Kidney (tissue), 14 donors: ENCODE results near the gene LBH. TPM values are rescaled to one million over a fixed set of nuclear protein-coding genes. Genes with fewer than 3 reads are reported as not detected.

Experiments used
- DNase-seq, 5 donors: peaks; one replicate each; pipeline ENCODE4 v3.0.0-alpha.2; 2013 to 2020
- FAIRE-seq: peaks from 2 replicates; lab custom pipeline; 2012; peaks lifted over from hg19 to GRCh38; lab: Jason Lieb, UNC
- H3K27ac ChIP-seq, 2 donors: one replicate each; pipeline ENCODE4 v1.7.0; 2013; ENCODE audit warnings: low read depth in 2 of 2, low read length in 2 of 2, inconsistent platforms in 1 of 2
- H3K27me3 ChIP-seq: one replicate; pipeline ENCODE4 v1.7.1; 2013; ENCODE audit warnings: low read length, inconsistent platforms; ENCODE audit not compliant: control insufficient read depth, insufficient read depth
- H3K36me3 ChIP-seq, 3 donors: one replicate each; pipeline versions ENCODE4 v1.7.0 to v1.7.1; 2013; ENCODE audit warnings: low read length in 3 of 3, control low read depth in 1 of 3, inconsistent platforms in 1 of 3; ENCODE audit not compliant: insufficient read depth in 3 of 3, control insufficient read depth in 2 of 3
- H3K4me1 ChIP-seq, 3 donors: one replicate each; pipeline versions ENCODE4 v1.7.0 to v1.7.1; 2013; ENCODE audit warnings: low read length in 3 of 3, inconsistent platforms in 1 of 3, low read depth in 1 of 3; ENCODE audit not compliant: control insufficient read depth in 2 of 3, insufficient read depth in 2 of 3
- H3K4me3 ChIP-seq, 3 donors: one replicate each; pipeline versions ENCODE4 v1.7.0 to v1.8.1; 2013; ENCODE audit warnings: low read length in 3 of 3, control low read depth in 1 of 3, inconsistent platforms in 1 of 3
- H3K9ac ChIP-seq, 3 donors: one replicate each; pipeline versions ENCODE4 v1.7.0 to v1.7.1; 2013; ENCODE audit warnings: low read length in 3 of 3, control low read depth in 1 of 3, inconsistent platforms in 1 of 3
- H3K9me3 ChIP-seq, 3 donors: one replicate each; pipeline versions ENCODE4 v1.7.0 to v1.7.1; 2013; ENCODE audit warnings: low read length in 3 of 3, control low read depth in 1 of 3, inconsistent platforms in 1 of 3; ENCODE audit not compliant: control insufficient read depth in 2 of 3, insufficient read depth in 1 of 3
- CTCF ChIP-seq: IDR thresholded peaks from 3 replicates; pipeline ENCODE4 v1.5.1; 2012; ENCODE audit warnings: mild to moderate bottlenecking, moderate library complexity, borderline replicate concordance; ENCODE audit not compliant: insufficient read depth; ENCODE audit errors: extremely low read depth
- intact Hi-C: fragments of 100-400 bp; cut with DNase I; formaldehyde crosslinking; loops from one replicate; pipeline ENCODE4 v1.11.1; 2022
- polyA plus RNA-seq: library from polyadenylated mRNA; stranded (reverse); fragments of 350-450 nt; fragmentation: Illumina TruSeq; extraction: RNeasy Lipid Tissue Mini Kit (QIAGEN cat#74804); gene quantifications from one replicate; pipeline ENCODE4 v1.2.3, GENCODE V29; 2014; ENCODE audit warnings: low read depth, low replicate concordance; ENCODE audit not compliant: insufficient read depth
- total RNA-seq: library from RNA; stranded (reverse); fragmentation: NEBNext Ultra II Directional; extraction: Animal tissue kit (Norgen Biotek cat#: 25700); gene quantifications from one replicate; pipeline ENCODE4 v1.2.1, GENCODE V29; 2021
- donor health status: control.
- donor health status: control.
- donor health status: control.
- donor health status: control.
- donor health status: control.
- donor health status: DM: yes; HTN: yes; CAD: no.
- donor health status: Normal renal cell carcinoma (clear cell type).

Gene LBH
- total and polyA plus RNA-seq, 2 donors from 2014 or later = 27.2 to 81.9 TPM

- peaks cover 0 to 5% (median 3%) of the 10 kb centered on the region in 3 donors for H3K36me3 ChIP-seq
- H3K9ac ChIP-seq = no peak overlapping the region
- peak overlapping the region; percentile 18 to 24 for H3K27ac ChIP-seq
- peaks cover 0 to 15% (median 0%) of the 10 kb centered on the region in 3 donors for H3K4me1 ChIP-seq
- DNase-seq (peak in 2 of 5 donors; percentile 13 to 45), FAIRE-seq (no peak)
- no peak overlapping the region for H3K4me3 ChIP-seq
- intact Hi-C loops = no loop called here
- H3K27me3 ChIP-seq = no peaks in the 10 kb centered on the region
- H3K9me3 ChIP-seq = no peaks in the 10 kb centered on the region
- no peak for TF ChIP-seq CTCF
Observed at GRCh38 chr2:30239986-30240752, 8.8 kb downstream of the LBH start.

GRCh38 chr2:30243231-30243630 is 11.9 kb downstream of the LBH start:
- H3K27ac ChIP-seq = no peak overlapping the region
- FAIRE-seq (no peak), DNase-seq (no peak)
- no peak overlapping the region for H3K4me3 ChIP-seq
- H3K4me1 ChIP-seq = peaks cover 0 to 12% (median 0%) of the 10 kb centered on the region in 3 donors
- no peak overlapping the region for H3K9ac ChIP-seq
- intact Hi-C loops = no loop called here
- no peaks in the 10 kb centered on the region for H3K9me3 ChIP-seq
- TF ChIP-seq CTCF = no peak
- H3K36me3 ChIP-seq = peaks cover 2 to 3% (median 3%) of the 10 kb centered on the region in 3 donors
- H3K27me3 ChIP-seq = no peaks in the 10 kb centered on the region

- Histone ChIP-seq H3K9me3 (no peaks in the 10 kb centered on the region), H3K4me3 (no peak overlapping the region), H3K4me1 (peaks cover 0 to 8% (median 0%) of the 10 kb centered on the region in 3 donors), H3K27ac (no peak overlapping the region), H3K36me3 (peaks cover 0 to 3% (median 2%) of the 10 kb centered on the region in 3 donors), H3K27me3 (no peaks in the 10 kb centered on the region), H3K9ac (no peak overlapping the region)
- intact Hi-C loops = no loop called here
- TF ChIP-seq CTCF = no peak
- FAIRE-seq (no peak), DNase-seq (no peak)
Observed at GRCh38 chr2:30245364-30245763, 14.0 kb downstream of the LBH start.
